GM19099 (cell line): ENCODE data around the gene AVPR2.

Experiments
- POLR2A ChIP-seq: IDR thresholded peaks from 3 replicates; pipeline ENCODE4 v1.6.1; 2011; ENCODE audit warnings: low read depth; ENCODE audit not compliant: insufficient read length; ENCODE audit errors: extremely low read depth

The AVPR2 gene

DNA sequence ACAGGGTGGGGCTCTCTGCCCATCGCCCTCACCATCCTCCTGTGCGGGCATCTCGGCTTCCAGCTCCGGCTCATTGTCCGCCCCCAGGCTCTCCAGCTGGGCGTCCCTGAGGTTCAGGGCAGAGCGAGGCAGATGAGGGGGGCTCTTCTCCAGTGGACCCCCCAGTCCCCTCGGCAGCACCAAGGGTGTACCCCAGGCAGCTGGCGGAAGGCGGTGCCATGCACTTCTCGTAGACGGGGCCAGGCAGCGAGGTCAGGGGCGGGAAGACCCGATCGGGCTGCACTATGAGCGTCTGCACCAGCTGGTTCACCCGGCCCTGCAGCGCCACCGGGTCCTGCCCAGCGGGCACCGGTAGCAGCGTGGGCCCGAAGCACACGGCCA lies 5.5 kb downstream of the AVPR2 start:
- no peak for TF ChIP-seq POLR2A

DNA sequence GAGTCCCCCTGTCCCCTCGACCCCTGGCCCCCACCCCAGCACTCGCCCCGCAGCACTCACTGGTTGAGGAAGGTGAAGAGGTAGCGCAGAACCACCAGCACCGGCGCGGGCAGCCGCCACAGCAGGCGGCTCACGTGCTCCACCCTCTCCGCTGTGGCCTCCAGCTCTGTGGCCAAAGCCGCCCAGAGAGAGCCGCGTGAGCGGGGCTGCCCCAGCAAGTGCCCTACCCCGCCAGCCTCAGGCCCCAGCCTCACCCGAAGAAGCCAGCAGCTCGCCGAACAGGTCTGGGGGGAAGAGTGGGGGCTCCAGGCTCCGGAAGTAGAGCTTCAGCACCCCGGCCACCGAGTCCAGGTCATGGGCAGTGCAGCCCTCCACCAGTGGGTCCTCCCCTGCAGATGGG lies 6.0 kb downstream of the AVPR2 start:
- no peak for TF ChIP-seq POLR2A

DNA sequence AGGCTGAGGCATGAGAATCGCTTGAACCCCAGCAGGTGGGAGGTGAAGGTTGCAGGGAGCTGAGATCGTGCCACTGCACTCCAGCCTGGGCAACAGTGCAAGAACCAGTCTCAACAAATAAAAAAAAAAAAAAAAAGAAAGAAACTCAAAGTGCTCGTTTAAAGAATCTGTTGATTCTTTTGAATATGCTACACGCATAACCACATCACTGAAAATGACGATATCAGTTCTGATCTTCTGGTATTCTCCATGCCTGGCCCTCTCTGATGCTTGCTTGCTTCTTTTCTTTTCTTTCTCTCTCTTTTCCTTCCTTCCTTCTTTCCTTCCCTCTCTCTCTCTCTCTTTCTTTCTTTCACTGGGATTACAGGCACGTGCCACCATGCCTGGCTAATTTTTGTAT lies 7.3 kb downstream of the AVPR2 start:
- TF ChIP-seq POLR2A, result no peak

DNA sequence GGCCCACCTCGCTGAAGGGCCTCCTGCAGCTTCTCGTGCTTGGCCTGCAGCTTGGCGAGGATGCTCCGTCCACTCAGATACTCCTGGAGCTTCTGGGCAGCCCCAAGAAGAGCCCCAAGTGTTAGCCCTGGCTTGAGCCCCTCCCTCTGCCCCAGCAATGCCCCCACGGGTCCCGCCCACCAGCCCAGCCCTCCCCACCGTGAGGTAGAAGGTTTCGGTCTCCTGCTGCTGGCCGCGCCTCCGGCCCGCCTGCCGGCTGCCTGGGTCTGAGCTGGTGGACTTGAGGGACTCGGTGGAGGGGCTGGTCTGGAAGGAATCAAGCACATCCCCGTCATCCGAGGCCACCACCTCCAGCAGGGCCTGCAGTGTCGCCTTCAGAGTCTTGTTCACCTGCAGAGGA lies 8.7 kb downstream of the AVPR2 start:
- no peak for TF ChIP-seq POLR2A

DNA sequence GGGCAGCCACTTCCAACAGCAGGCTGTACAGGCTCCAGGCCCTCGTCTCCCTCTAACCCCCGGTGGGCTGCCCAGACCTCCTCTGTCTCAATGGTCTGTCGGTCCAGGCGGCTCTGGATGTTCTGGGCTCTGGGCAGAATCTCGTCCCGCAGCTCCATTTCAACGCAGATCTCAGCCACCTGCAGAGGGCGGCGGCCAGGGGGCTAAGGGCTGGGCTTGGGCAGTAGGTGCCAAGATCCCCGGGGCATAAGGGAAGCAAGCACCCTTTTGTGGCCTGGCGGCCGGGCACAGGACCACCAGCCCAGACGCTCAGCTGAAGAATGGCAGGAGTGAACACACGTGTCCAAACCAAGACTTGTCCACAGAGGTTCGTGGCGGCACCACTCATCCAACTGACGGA lies 9.2 kb downstream of the AVPR2 start:
- TF ChIP-seq POLR2A, result no peak

DNA sequence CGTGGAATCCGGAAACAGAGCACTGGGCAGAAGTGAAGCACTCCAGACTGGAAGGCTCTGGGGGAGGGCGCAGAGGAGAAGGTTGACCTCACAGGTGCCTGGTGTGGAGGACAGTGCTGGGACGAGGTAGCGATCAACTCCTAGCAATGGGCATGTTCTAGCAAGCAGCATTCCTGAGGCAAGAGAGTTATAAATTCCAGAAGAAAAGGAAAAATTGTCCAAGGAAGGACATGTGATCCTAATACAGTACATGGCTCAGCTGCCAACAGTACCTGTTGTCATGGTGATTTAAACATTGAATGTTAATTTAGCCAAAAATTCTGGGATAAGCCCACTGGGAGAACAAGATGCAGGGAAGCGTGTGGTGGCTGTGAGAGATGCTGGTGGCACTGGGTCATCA lies 13.4 kb downstream of the AVPR2 start:
- TF ChIP-seq POLR2A, result no peak

DNA sequence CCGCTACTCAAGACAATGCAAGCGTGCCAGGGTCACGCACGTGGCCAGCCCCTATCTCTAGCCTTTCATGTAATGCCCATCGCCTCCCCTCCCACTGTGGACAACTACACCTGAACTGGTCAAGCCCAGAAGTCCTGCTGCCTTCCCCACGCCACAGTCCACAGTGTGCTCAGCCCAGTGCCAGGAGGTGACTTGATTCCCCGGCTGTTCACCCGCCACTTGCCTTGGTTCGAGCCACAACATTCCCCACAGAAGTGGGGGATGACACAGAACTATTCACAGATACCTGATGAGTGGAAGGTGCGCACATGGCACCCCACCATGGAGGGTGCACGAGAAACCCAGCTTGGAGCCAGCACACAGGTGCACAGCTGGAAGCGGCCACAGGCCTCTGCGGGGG lies 14.8 kb downstream of the AVPR2 start:
- no peak for TF ChIP-seq POLR2A

DNA sequence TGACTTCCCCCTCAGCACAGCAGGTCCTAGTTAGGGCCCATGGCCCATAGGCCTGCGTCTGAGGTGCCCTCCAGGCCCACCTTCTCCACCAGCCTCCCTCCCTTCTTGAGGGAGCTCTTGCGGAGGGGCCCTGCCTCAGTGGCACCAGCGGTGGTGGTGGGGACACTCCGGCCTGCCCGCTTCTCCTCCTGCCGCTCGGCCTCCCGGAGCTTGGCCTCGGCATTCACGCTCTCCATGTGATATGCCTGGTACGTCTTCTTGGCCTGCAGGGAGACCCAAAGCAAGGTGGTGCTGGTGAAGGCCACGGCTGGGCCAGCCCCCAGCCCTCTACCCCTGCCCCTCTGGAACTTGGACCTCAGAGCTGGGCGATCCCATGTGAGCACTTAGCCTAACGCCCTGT lies 16.1 kb downstream of the AVPR2 start:
- TF ChIP-seq POLR2A, result no peak

DNA sequence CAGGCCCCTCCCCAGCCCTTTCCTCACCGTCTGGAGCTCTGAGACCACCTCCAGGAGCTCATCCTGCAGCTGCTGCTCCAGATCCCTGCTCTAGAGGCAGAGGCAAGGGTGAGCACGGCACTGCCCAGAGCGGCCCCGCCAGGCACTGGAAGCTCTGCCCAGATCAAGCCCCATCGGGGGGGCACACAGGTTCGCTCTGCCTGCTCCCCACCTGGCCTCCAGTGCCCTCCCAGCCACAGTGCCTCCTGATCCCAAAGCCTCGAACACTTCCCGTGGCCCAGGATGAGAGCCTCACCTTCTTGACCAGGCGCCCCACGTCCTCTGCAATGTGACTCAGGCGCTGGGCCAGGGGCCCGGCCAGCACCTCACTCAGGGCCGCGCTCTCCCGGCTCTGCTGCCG lies 16.6 kb downstream of the AVPR2 start:
- no peak for TF ChIP-seq POLR2A

DNA sequence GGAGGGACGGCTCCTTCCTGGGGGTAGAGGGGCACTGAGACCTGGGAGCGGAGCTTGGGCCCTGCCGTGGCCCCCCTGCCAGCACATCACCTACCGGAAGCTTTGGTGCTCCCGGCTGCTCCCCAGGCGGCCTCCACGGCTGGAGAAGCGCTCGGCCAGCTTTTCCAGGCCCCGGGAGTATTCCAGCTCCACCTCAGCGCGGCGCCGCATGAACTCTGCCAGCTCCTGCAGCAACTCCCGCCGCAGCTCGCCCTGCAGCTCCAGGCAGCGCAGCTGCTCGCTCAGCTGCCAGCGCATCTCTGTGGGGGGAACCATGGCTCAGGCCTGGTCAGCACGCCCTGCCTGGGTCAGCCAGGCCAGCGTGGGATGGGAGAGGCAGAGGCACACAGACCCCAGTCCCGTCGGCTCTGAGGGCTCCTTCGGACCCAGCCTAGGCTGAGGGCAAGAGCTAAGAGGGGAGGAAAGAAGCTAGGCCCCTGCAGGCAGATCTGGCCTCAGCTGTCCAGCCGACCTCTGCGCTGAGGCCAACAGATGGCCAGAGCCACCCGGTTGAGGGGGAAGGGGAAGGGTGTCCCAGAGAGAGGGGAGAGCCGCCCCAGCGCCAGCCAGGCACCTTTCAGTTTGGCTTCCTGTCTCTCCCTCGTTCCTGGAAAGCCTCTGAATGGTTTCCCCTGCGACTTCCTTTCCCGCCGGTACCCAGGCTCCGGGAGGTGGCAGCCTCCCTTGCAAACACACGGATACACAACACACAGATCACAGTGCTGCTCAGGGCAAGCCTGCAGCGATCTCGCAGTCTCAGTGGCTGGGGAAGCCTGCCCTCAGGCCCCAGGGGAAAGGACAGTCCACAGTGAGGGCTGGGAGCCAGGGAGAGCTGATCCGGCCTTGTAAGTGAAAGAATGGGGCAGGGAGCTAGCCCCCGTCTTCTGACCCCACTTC lies 17.3 kb downstream of the AVPR2 start:
- TF ChIP-seq POLR2A, result no peak

DNA sequence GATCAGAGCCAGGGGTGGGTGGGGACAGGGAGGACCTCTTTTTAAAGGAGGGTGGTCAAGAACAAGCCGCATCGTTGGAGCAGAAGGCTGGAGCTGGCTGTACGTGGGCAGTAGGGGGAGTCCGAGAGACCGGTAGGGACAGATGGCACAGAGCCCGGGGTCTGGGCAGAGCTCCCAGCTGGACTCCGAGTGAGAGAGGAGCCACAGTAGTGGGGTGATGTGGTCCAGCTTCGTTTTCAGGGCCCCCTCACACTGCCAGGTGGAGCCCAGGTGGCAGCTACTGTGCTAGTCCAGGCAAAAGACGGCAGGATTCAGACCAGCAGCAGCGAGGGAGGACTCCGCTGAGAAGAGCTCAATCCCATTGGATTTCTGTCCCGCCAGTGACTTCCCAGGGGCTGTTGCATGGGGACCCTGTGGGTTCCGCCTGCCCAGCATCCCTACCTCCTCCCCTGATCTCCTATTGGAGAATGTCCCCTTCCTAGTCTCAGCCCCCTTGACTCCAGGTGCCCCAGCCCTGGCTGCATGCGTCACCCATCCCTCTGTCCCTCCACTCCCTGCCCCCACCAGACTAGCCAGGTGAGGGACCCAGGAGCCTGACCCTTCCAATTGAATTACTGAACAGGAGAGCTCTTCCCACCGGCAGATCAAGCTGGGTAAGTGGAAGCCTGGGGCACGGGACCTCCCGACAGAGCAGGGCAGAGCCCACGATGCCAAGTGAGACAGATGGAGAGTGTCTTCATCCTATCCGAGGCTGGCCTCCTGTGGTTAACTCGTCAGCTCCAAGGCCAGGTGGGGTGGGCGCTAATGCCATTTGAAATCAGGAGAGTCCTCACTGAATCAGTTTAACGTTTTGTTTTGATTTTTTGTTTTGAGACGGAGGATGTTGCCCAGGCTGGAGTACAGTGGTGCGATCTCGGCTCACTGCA lies 18.7 kb downstream of the AVPR2 start:
- TF ChIP-seq POLR2A, result no peak

DNA sequence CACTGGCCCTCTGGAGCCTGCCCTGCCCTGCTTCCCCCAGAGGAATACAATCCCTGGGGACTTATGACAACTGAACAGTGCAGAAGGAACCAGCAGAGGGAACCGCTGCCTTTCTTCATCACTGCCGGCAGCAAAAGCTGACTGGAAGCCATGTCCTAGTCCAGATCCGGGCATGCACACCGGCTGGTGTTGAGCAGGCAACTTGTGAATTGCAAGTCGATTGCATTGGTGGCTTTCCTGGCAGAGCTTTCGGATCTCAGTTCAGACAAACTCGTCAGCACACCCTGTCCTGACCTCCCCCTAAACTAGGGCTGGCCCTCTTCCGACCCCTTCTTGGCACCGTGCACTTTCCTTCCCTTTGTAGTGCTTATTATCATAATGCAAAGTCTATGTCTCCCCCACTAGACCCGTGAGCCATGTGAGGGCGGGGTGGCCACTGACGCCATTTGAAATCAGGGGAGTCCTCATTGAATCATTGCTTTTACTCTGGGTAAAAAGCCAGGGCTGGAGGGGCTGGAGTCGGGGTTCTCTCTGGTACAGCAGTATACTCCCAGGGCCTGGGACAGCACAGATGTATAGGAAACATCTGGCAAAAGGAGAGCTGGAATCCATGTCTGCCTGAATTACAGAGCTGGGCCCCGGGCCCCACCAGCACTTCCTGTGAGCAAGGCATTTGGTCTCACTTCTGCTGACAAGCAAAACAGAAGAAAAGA lies 19.8 kb downstream of the AVPR2 start:
- TF ChIP-seq POLR2A, result peak; percentile 2

DNA sequence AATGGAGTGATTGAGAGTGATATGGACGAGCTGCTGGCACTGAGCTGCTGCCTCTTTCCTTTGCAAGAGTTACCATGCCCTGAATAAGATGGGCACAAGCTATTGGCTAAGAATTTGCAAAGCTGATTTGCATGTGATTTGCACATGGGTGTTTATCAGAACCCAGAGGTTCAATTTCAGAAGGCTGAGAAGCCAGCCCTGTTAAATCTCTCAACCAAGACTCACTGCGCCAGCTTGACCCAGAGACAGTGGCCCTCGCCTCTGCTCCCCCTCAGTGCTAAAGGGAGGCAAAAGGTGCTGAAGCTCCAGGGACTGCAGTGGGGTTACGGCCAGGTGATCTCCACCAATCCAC lies 20.9 kb downstream of the AVPR2 start:
- TF ChIP-seq POLR2A, result peak; percentile 98

DNA sequence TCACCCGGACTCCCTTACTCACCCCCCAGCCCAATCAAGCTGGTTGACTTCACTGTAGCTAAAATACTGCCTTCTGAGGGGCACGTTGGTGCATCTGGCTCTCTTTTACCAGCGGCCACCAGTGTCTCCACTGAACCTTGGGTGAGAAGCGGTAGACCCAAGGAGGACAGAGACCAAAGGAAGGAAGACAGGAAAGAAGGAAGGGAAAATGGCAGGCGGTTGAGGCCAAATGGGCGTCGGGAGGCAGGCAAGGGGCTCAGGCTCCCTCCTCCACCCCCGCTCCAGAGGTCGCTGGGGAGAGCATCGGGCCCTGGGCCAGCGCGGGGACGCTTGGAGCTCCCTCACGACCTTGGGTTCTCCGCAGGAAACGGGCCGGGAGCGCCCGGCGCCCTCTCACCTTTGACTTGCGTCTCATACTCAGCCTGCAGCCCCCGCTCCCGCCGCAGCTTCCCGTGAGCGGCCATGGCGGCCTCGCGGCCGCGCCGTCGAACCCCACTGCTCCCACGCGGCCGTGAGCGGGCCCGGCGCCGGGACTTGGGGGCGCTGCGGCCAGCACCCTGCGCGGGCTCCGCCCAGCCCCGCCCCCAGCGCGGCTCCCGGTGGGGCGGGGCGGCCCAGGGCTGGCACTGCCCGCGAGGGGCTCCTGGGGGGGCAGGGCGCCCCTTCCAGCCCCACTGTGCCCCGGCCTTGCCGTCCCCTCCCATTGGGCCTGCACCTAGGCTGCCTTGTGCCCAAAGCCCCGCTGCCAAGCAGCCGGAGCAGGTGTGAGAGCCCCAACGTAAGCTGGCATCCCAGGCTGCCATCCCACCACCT lies 21.5 kb downstream of the AVPR2 start, which contains the start of gene ARHGAP4:
Gene ARHGAP4 (minus strand): TSS at position 526 of the 813 bp plus-strand sequence. CDS start 62 bp downstream, at position 464.
- TF ChIP-seq POLR2A, result peak; percentile 51

DNA sequence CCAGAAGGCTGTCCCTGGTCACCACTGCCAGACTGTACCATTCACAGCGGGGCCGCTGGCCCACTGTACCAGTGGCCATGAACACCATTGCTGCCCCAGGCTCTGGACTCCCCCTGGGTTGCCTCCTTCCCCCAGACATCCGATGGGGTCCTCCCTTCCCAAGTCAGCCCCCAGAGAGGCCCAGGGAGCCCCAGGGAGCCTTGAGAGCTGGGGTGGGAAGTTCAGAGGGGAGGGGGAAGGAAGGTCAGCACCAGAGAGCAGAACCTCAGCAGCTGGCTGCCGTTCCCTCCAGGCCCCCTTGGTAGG lies 22.0 kb downstream of the AVPR2 start:
- peak; percentile 45 for TF ChIP-seq POLR2A
